Adrenal gland (tissue), 12 donors: ENCODE results near the gene ACTN1. TPM values are rescaled to one million over a fixed set of nuclear protein-coding genes. Genes with fewer than 3 reads are reported as not detected.

Experiments
- DNase-seq, 7 donors: peaks; one replicate each; pipeline ENCODE4 v3.0.0-alpha.2; 2019 to 2020
- H3K27ac ChIP-seq, 5 donors: fragments of 200-600 bp; sonication (generic) in 4 of 5; 1 replicate in 3 of 5; 2 replicates in 2 of 5; pipeline versions ENCODE4 v1.5.1 to v1.8.0; 2016 to 2020; ENCODE audit warnings: mild to moderate bottlenecking in 1 of 5
- H3K27me3 ChIP-seq: fragments of 200-600 bp; 2 replicates; pipeline ENCODE4 v1.8.0; 2021
- H3K36me3 ChIP-seq, 2 donors: fragments of 200-600 bp; replicated peaks in 1 of 2; 1 replicate in 1 of 2; 2 replicates in 1 of 2; pipeline versions ENCODE4 v1.5.1 to v1.8.0; 2018 to 2022
- H3K4me1 ChIP-seq, 2 donors: fragments of 200-600 bp; replicated peaks in 1 of 2; 1 replicate in 1 of 2; 2 replicates in 1 of 2; pipeline versions ENCODE4 v1.5.1 to v1.8.0; 2018 to 2021
- H3K4me3 ChIP-seq, 4 donors: fragments of 200-600 bp; sonication (generic) in 3 of 4; one replicate each; pipeline ENCODE4 v1.5.1; 2016 to 2018
- H3K9me3 ChIP-seq, 3 donors: fragments of 200-600 bp; sonication (generic) in 1 of 3; replicated peaks in 1 of 3; 1 replicate in 2 of 3; 2 replicates in 1 of 3; pipeline versions ENCODE4 v1.5.1 to v1.8.0; 2016 to 2021
- POLR2A ChIP-seq, 2 donors: fragments of 450-650 bp; IDR thresholded peaks; one replicate each; pipeline ENCODE4 v1.6.1; 2017; ENCODE audit warnings: antibody characterized with exemption in 2 of 2, mild to moderate bottlenecking in 2 of 2, moderate library complexity in 1 of 2
- WGBS, 4 donors: extraction: QIAGEN DNeasy Blood & Tissue Kit in 2 of 4; methylation state at CpG; one replicate each; pipeline versions ENCODE4 v1.1.5 to v1.1.7; 2013 to 2017; 5-methylcytosine and 5-hydroxymethylcytosine counted together
- intact Hi-C, 2 donors: fragments of 100-400 bp; cut with DNase I; formaldehyde crosslinking; loops; one replicate each; pipeline versions ENCODE4 v1.14.1 to v1.15.0; 2022 to 2023
- polyA plus RNA-seq, 3 donors: library from polyadenylated mRNA; stranded (reverse); fragments of 200-250 nt in 2 of 3; fragments of 350-450 nt in 1 of 3; fragmentation: Illumina TruSeq in 1 of 3; extraction: RNeasy Lipid Tissue Mini Kit (QIAGEN cat#74804) in 1 of 3; gene quantifications; one replicate each; pipeline ENCODE4 v1.2.3, GENCODE V29; 2013 to 2014
- small RNA-seq, 2 donors: library from RNA; depleted of rRNA; stranded (forward); fragments of <200 nt; gene quantifications; one replicate each; pipeline ENCODE3, GENCODE V24; 2016
- total RNA-seq, 9 donors: library from RNA; depleted of rRNA in 4 of 9; stranded (reverse); fragments of >200 nt in 4 of 9; fragments of 120-200 nt in 1 of 9; fragmentation: NEBNext Ultra II Directional in 1 of 9; extraction: Animal tissue kit (Norgen Biotek cat#: 25700) in 1 of 9; gene quantifications; one replicate each; pipeline versions ENCODE4 v1.1.0 to v1.2.4, GENCODE V29; 2013 to 2023
- TF ChIP-seq, protein P1 (sequence below), 6 experiments: fragments of 450-650 bp in 4 of 6; fragments of 200-600 bp in 2 of 6; sonication (generic) in 1 of 6; IDR thresholded peaks; 1 replicate in 5 of 6; 2 replicates in 1 of 6; pipeline versions ENCODE4 v1.5.1 to v1.8.0; 2016 to 2021; ENCODE audit warnings: antibody characterized with exemption in 6 of 6, mild to moderate bottlenecking in 2 of 6, moderate library complexity in 1 of 6
- donor health status: healthy with polysubstance abuse.
- donor health status: Bipolar disorder and iron deficiency.
- donor health status: DM: yes; HTN: yes; CAD: no.
- donor health status: DM: no; HTN: no; CAD: no.
- donor health status: DM: no; HTN: no; CAD: no.
- donor health status: DM: yes; HTN: yes; CAD: no.

ACTN1 gene
- total and polyA plus RNA-seq, 12 donors, result 11.6 to 180 (median 74.3) TPM

DNA sequence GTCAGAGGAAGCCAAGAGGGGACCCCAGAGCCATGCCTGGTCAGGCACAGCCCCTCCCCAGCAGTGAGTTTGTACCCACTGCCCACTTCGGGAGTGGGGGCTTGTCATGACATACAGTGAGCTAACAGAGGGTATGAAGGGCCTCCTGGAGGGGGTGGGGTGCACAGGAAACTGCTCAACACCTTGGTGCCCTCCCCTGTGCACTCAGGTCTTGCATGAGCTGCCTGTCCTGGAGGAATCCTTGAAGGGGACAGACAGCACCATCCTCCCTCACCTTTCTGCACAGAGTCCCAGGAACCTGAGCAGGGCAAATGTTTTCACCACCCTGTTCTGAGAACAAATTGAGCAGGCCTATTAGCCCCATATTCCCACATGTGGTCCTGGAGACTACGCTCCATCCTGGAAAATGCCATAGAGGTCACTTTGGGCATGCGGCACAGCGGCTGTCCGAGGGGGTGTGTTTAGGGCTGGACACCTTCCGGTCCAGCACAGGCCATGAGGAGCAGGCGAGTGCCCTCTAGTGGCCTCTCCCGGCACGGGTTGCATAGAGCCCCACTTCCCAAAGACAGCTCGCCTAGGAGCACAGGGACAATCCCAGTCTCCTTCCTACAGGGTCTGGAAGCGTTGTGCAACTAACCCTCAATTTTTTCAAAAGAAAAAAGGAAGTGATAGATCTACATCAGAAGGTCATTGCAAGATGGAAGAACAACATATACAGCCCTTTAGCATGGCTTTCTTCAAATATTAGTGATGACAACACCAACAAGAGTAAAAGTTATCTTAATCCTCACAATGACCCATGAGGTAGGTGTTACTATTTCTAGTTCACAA is 154.4 kb downstream of the ACTN1 start:
- peak; percentile 87 to 95 (median 90) for DNase-seq
- H3K27me3 ChIP-seq, result no peaks in the 10 kb centered on the region
- peak overlapping the region in 1 of 4 donors; percentile 21 for H3K4me3 ChIP-seq
- no peak overlapping the region for H3K27ac ChIP-seq
- H3K9me3 ChIP-seq, result no peaks in the 10 kb centered on the region
- H3K36me3 ChIP-seq, result no peaks in the 10 kb centered on the region
- TF ChIP-seq, protein P1, sequence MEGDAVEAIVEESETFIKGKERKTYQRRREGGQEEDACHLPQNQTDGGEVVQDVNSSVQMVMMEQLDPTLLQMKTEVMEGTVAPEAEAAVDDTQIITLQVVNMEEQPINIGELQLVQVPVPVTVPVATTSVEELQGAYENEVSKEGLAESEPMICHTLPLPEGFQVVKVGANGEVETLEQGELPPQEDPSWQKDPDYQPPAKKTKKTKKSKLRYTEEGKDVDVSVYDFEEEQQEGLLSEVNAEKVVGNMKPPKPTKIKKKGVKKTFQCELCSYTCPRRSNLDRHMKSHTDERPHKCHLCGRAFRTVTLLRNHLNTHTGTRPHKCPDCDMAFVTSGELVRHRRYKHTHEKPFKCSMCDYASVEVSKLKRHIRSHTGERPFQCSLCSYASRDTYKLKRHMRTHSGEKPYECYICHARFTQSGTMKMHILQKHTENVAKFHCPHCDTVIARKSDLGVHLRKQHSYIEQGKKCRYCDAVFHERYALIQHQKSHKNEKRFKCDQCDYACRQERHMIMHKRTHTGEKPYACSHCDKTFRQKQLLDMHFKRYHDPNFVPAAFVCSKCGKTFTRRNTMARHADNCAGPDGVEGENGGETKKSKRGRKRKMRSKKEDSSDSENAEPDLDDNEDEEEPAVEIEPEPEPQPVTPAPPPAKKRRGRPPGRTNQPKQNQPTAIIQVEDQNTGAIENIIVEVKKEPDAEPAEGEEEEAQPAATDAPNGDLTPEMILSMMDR (IDR thresholded peaks at IDR 0.05), result peak; percentile 76 to 92 (median 83)
- no peak for TF ChIP-seq POLR2A (IDR thresholded peaks at IDR 0.05)
- intact Hi-C loops, result loop anchor here (5.0 to 10.0 kb wide), 3 partner anchors 887 to 940 kb away; no protein-coding TSS in a partner anchor
- peaks cover 0 to 5% of the 10 kb centered on the region in 2 donors for H3K4me1 ChIP-seq
- WGBS, 4 donors, result 16 to 23% (median 17%) methylated on average over 10 to 11 of the region's 11 CpGs

DNA sequence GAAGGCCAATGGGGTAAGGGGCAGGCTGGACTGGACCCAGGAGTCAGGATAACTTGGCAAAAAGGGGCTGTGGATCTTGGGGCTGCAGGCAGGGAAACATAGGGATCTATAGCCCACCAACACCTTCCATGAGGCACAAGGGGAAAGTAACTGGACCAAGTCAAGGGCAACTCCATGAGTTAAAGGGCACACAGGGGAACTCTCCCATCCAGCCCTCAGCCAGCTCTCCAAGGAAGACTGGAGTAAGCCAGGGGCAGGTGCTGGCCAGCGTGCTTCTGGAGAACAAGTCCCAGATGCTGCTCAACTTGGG is 154.9 kb downstream of the ACTN1 start:
- WGBS, 4 donors, result 96 to 100% (median 100%) methylated on average over 1 of the region's 1 CpG
- Histone ChIP-seq H3K27me3 (no peaks in the 10 kb centered on the region), H3K4me1 (peaks cover 0 to 5% of the 10 kb centered on the region in 2 donors), H3K36me3 (no peaks in the 10 kb centered on the region), H3K27ac (no peak overlapping the region), H3K9me3 (no peaks in the 10 kb centered on the region), H3K4me3 (no peak overlapping the region)
- peak in 1 of 7 donors; percentile 38 for DNase-seq
- intact Hi-C loops, result loop anchor here (5.0 to 10.0 kb wide), 3 partner anchors 887 to 939 kb away; no protein-coding TSS in a partner anchor
- TF ChIP-seq, protein P1 (IDR thresholded peaks at IDR 0.05), result no peak
- no peak for TF ChIP-seq POLR2A (IDR thresholded peaks at IDR 0.05)

Small RNAs within 50 kb of the gene (small RNA-seq; reads per million reads assigned to genes)
- gene BANF1P1 (0 reads per million in 2 donors), gene HMGN1P3 (0 reads per million in 2 donors), gene RPS29P1 (0 reads per million in 2 donors)

Other genes starting within 250 kb of the ACTN1 start
- 100 to 1,000 TPM in 7 of 9 donors, 10 to 100 TPM in 2; 25.5 to 332 (median 182) TPM for gene ZFP36L1, start 186.2 kb downstream of the ACTN1 start, total RNA-seq
- gene ZFP36L1, start 186.2 kb downstream of the ACTN1 start, polyA plus RNA-seq, result 10 to 100 TPM; 38.0 to 69.8 (median 54.8) TPM
- 10 to 100 TPM; 19.9 to 48.0 (median 32.6) TPM for gene DCAF5, start 173.8 kb upstream of the ACTN1 start, total RNA-seq
- gene DCAF5, start 173.8 kb upstream of the ACTN1 start, polyA plus RNA-seq, result 10 to 100 TPM; 27.9 to 38.2 (median 34.1) TPM
- 10 to 100 TPM; 11.2 to 23.0 (median 17.0) TPM for gene EXD2, start 212.2 kb upstream of the ACTN1 start, total RNA-seq
- 10 to 100 TPM in 1 of 3 donors, 1 to 10 TPM in 2; 6.4 to 13.0 (median 9.0) TPM for gene EXD2, start 212.2 kb upstream of the ACTN1 start, polyA plus RNA-seq